C4-2B (cell line): Measurements from ENCODE around the gene ARL4A.
A peak's percentile ranks its signal among the peaks of the same experiment; 100 is the strongest.

Experiments
- H3K27ac ChIP-seq: fragments of 450-650 bp; 2 replicates; pipeline ENCODE4 v1.5.1; 2017
- ZFX ChIP-seq: fragments of 450-650 bp; IDR thresholded peaks from 2 replicates; pipeline ENCODE4 v1.6.1; 2017
- TF ChIP-seq, protein P1 (sequence below): fragments of 450-650 bp; conservative IDR thresholded peaks from 2 replicates; pipeline ENCODE4 v1.5.1; 2017; ENCODE audit warnings: mild to moderate bottlenecking

The ARL4A gene

DNA sequence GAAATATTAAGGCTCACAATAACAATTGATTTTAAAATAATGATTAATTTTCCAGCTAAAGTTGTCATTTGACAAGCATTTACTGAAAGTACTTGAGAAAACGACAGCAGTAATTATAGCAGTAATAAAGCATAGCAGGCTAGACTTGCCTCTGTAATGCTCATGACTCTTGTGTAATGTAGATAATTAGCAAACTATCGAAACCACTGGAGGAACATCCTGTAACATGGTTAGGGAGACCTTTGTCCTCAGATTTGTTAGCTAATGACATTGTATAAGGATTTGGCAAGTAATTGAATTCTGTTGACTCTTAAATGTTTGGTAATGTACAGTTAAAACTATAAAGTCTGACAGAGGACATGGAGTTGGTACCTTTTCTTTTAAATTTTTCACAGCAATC is 24.8 kb downstream of the ARL4A start:
- H3K27ac ChIP-seq, result no peak overlapping the region

DNA sequence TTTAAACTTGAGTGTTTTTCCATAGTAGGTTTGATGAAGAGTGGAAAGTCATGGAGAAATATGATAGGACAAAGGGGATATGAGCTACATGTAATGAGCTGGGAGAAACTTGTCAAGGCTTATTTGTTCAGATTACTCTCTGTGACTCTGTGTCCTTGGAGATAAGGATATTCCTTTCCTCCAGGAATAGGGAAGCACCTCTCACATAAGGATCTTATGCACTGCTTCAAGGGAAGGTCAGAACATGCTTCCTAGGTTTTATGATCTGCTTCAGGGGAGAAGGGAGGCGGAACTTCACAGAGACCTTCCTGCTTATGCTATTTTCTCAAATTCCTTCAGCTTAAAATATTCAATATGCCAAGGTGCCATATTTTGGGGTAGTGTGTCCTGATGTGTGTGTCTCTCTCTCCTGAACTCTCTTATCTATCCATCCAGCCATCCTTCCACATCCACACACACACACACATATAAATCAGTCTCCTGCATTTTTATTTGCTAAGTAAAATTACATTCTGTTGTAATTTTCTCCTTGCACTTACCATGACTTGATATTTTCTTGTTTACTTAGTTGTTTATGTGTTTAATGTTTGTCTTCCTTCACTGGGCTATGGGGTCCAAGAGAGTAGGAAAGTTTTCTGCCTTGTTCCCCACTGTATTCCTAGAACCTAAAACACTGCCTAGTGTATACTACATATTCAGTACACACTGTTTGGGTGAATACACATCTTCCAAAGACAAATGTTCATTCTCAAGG is 26.4 kb downstream of the ARL4A start:
- H3K27ac ChIP-seq, result no peak overlapping the region; the same call in 1 of the 2 replicates
- TF ChIP-seq, protein P1, sequence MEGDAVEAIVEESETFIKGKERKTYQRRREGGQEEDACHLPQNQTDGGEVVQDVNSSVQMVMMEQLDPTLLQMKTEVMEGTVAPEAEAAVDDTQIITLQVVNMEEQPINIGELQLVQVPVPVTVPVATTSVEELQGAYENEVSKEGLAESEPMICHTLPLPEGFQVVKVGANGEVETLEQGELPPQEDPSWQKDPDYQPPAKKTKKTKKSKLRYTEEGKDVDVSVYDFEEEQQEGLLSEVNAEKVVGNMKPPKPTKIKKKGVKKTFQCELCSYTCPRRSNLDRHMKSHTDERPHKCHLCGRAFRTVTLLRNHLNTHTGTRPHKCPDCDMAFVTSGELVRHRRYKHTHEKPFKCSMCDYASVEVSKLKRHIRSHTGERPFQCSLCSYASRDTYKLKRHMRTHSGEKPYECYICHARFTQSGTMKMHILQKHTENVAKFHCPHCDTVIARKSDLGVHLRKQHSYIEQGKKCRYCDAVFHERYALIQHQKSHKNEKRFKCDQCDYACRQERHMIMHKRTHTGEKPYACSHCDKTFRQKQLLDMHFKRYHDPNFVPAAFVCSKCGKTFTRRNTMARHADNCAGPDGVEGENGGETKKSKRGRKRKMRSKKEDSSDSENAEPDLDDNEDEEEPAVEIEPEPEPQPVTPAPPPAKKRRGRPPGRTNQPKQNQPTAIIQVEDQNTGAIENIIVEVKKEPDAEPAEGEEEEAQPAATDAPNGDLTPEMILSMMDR, result no peak
- TF ChIP-seq ZFX, result no peak

More for the DNA sequence above, 24.8 kb downstream of the ARL4A start:
- no peak for TF ChIP-seq ZFX
- TF ChIP-seq, protein P1, result no peak

DNA sequence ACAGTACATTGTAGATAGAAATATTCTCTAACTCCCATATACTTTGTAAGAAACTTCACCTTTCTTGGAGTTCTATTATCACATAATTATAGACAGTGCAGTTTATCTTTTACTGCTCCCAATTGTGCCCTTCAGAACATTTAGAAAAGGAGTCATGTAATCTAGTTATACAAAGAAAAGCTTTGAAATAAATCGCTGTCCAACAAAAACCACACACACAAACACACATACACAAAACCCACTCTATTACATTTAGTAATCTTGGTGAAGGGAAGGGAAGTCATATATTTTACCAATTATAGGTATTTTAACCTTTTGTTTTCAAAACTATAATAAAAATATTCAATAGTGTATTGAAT is 26.9 kb downstream of the ARL4A start:
- H3K27ac ChIP-seq, result no peak overlapping the region
- TF ChIP-seq, protein P1, result no peak
- no peak for TF ChIP-seq ZFX

DNA sequence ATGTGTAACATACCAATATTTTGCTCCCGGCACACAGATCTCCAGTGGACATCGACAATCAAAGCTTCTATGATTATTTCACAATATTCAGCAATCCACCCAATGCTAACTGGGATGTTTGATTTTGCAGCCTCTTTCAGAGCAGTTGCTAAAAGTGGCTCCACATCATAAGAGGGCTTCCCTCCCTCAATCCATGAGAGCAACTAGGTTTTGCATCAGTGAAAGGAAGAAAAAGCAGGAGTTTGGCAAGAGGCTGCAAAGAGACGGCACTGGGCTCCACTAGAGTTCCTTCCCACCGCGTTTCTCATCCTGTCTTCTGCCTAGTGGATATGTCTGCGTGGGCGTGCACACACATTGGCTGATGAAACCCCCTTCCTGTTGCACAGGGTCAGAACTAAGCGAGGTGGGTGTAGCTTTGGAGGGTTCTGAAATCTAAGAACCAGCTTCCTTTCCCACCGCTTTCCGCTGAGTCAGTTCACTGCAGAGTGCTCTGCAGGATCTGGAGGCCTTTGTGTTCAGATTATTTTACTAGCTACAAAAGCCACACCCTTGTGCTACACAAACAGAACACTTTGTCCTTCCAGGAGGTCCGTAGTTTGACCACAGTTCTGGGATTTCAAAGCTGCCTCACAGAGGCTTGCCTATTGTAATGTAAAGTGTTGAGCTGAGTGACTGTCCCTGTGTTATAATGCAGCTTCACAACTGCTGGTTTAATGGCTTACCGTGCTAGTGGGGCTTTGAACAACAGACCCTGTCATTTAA is 28.1 kb downstream of the ARL4A start:
- TF ChIP-seq, protein P1, result no peak
- no peak for TF ChIP-seq ZFX
- H3K27ac ChIP-seq, result peak overlapping the region; percentile 78

DNA sequence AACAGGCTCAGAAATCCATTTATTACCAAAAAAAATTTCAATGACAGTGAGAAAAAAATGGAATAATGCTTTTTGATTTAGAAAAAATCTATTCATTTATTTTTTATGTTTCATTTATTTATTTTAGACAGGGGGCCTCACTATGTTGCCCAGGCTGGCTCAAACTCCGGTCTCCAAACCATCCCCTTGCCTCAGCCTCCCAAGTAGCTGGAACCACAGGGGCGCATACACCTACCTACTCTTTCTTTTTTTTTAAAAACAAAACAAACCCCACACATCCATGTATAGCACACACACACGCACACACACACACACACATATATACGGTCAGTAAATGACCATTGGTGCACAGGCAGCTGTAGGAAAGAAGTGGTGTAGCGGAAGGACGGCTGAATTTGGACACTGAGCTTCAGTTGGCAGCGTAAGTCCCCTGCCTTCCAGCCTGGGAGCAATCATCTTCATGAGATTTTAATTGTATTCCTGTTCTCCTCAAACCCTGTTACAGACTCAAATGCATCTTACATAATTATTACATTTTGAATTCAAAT is 28.8 kb downstream of the ARL4A start:
- H3K27ac ChIP-seq, result peak overlapping the region; percentile 78
- no peak for TF ChIP-seq ZFX
- TF ChIP-seq, protein P1, result no peak

DNA sequence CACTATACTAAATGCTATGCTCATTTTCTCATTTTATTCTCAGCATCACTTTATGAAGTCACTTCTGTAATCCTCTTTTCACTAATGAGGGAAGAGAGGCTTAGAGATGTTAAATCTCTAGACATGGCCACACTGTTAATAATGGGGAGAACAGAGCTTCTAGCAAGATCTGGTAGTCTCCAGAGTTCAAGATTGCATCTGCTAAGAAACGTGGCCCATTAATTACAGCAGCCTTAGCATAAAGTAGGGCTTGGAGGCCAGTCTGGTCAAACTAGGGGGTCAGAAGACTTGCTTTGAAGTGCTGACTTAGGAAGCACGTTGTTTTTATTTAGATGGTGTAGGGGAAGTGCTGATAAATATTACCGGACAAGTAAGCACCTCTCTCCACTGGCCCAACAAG is 29.3 kb downstream of the ARL4A start:
- TF ChIP-seq, protein P1, result no peak
- TF ChIP-seq ZFX, result no peak
- H3K27ac ChIP-seq, result peak overlapping the region; percentile 78; the same call in 1 of the 2 replicates
